Loucy (cell line): ENCODE results near the gene SLC5A12.
A peak's percentile ranks its signal among the peaks of the same experiment; 100 is the strongest.
"Not testable (repeated sequence)": the region's sequence is repeated elsewhere in the genome, so short reads cannot be mapped to it uniquely, and the experiment has no call there.

ENCODE experiments used
- H2AFZ ChIP-seq: fragments of 200-600 bp; sonication (generic); 2 replicates; pipeline ENCODE4 v1.6.0; 2016; ENCODE audit warnings: antibody characterized with exemption, mild to moderate bottlenecking, low read length, moderate library complexity
- H3F3A ChIP-seq: fragments of 200-600 bp; 2 replicates; pipeline ENCODE4 v1.6.0; 2016; ENCODE audit warnings: antibody characterized with exemption, low read depth, mild to moderate bottlenecking
- H3K27me3 ChIP-seq: fragments of 200-600 bp; sonication (generic); 2 replicates; pipeline ENCODE4 v1.6.1; 2014; ENCODE audit warnings: low read length, mild to moderate bottlenecking; ENCODE audit not compliant: insufficient read depth, poor library complexity, severe bottlenecking
- H3K36me3 ChIP-seq: fragments of 200-600 bp; sonication (generic); 2 replicates; pipeline ENCODE4 v1.6.1; 2016; ENCODE audit warnings: low read length; ENCODE audit not compliant: insufficient read depth
- H3K4me1 ChIP-seq: fragments of 200-600 bp; sonication (generic); 2 replicates; pipeline ENCODE4 v1.5.1; 2014; ENCODE audit warnings: low read length, mild to moderate bottlenecking; ENCODE audit not compliant: insufficient read depth, poor library complexity, severe bottlenecking
- H3K4me2 ChIP-seq: fragments of 200-600 bp; sonication (generic); 2 replicates; pipeline ENCODE4 v1.6.0; 2014; ENCODE audit warnings: antibody characterized with exemption, low read length, low read depth, mild to moderate bottlenecking; ENCODE audit not compliant: poor library complexity, severe bottlenecking
- H3K4me3 ChIP-seq: fragments of 200-600 bp; sonication (generic); 2 replicates; pipeline ENCODE4 v1.5.1; 2014; ENCODE audit warnings: low read length, mild to moderate bottlenecking, mixed read lengths; ENCODE audit not compliant: poor library complexity, severe bottlenecking
- H3K79me2 ChIP-seq: fragments of 200-600 bp; sonication (generic); 2 replicates; pipeline ENCODE4 v1.6.1; 2014; ENCODE audit warnings: low read length; ENCODE audit not compliant: insufficient read depth
- H3K9ac ChIP-seq: fragments of 200-600 bp; sonication (generic); 2 replicates; pipeline ENCODE4 v1.6.0; 2014; ENCODE audit warnings: mild to moderate bottlenecking, low read depth, low read length, moderate library complexity; ENCODE audit not compliant: poor library complexity, severe bottlenecking
- H3K9me2 ChIP-seq: fragments of 200-600 bp; sonication (generic); replicated peaks from 2 replicates; pipeline ENCODE4 v1.6.1; 2016; ENCODE audit warnings: low read depth, low read length, mixed read lengths
- H3K9me3 ChIP-seq: fragments of 200-600 bp; sonication (generic); 2 replicates; pipeline ENCODE4 v1.6.1; 2014; ENCODE audit warnings: mild to moderate bottlenecking, antibody characterized with exemption, low read length, low read depth; ENCODE audit not compliant: insufficient read depth
- H4K20me1 ChIP-seq: fragments of 200-600 bp; sonication (generic); 2 replicates; pipeline ENCODE4 v1.6.0; 2014; ENCODE audit warnings: antibody characterized with exemption, low read length, mild to moderate bottlenecking; ENCODE audit not compliant: insufficient read depth, poor library complexity, severe bottlenecking
- CTCF ChIP-seq: fragments of 200-600 bp; sonication (generic); conservative IDR thresholded peaks from 2 replicates; pipeline ENCODE4 v1.5.1; 2014; ENCODE audit warnings: mild to moderate bottlenecking, antibody characterized with exemption, low read length
- EZH2phosphoT487 ChIP-seq: fragments of 200-600 bp; IDR thresholded peaks from 2 replicates; pipeline ENCODE4 v1.6.1; 2018; ENCODE audit warnings: antibody characterized with exemption, mild to moderate bottlenecking, moderate library complexity, borderline replicate concordance

SLC5A12 gene

DNA sequence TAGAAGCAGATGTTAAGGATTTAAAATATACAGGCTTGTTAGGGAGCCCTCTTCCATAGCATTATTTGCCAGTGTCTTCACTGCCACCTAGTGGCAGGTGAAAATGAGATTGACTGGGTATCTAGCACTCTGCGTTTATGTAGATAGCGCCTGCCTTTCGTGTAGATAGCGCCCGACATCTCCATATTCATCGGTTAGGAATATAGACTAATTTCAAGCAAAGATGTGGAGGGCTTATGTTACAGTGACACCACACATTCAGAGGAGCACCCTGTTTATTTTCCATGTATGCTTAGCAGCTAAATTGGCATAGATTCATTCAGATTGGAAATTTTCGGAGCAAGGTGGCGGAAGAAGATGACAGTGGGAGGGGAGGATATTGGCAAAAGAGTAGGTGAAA, 72.0 kb downstream of the SLC5A12 start:
- Histone ChIP-seq H3K27me3 (no peaks in the 10 kb centered on the region), H4K20me1 (no peaks in the 10 kb centered on the region), H2AFZ (no peak overlapping the region), H3K9ac (no peak overlapping the region), H3K4me1 (no peaks in the 10 kb centered on the region), H3K9me2 (no peaks in the 10 kb centered on the region), H3K4me3 (no peak overlapping the region), H3K36me3 (no peaks in the 10 kb centered on the region), H3K4me2 (no peak overlapping the region), H3F3A (no peaks in the 10 kb centered on the region), H3K9me3 (no peaks in the 10 kb centered on the region), H3K79me2 (no peaks in the 10 kb centered on the region)
- TF ChIP-seq CTCF: peak; percentile 80
- no peak for TF ChIP-seq EZH2phosphoT487

DNA sequence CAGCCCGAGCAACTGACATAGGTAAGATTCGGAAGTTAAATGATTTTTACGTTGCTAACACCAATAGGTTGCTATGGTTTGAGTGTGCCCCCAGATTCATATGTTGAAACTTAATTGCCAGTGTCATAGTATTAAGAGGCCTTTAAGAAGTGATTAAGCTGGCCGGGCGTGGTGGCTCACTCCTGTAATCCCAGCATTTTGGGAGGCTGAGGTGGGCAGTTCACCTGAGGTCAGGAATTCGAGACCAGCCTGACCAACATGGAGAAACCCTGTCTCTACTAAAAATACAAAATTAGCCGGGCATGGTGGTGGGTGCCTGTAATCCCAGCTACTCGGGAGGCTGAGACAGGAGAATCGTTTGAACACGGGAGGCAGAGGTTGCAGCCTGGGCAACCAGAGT, 78.5 kb downstream of the SLC5A12 start:
- H3K4me2 ChIP-seq, H3K9me3 ChIP-seq, H3K4me1 ChIP-seq, H2AFZ ChIP-seq, H4K20me1 ChIP-seq, H3K9me2 ChIP-seq, H3K79me2 ChIP-seq, H3K4me3 ChIP-seq, H3K36me3 ChIP-seq, H3K9ac ChIP-seq, H3F3A ChIP-seq, H3K27me3 ChIP-seq: not testable (repeated sequence)

DNA sequence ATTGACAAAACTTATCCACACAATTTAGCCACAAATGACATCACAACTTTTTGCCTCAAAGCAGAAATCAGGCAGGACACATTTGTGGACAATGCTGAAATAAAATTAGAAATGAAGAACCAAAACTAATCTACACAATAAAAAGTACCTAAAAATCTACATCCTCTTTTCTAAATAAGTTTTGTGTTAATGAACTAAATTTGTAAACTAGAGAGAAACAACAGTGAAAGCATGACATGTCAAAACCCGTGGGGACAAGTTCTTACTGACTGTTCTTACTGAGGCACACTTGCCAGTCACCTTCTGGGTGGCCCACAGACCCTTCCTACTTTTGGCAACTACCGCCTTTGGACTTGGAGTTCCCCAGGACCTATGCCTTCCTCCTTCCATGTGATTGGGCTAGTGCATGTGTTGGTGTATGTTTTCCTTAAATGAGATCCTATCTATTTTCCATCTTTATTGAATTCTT, 89.1 kb downstream of the SLC5A12 start:
- Histone ChIP-seq H3K9ac (no peak overlapping the region), H3K9me3 (no peaks in the 10 kb centered on the region), H3K9me2 (no peaks in the 10 kb centered on the region), H3K4me1 (no peaks in the 10 kb centered on the region), H4K20me1 (no peaks in the 10 kb centered on the region), H3K4me3 (no peak overlapping the region), H3K4me2 (no peak overlapping the region), H3K79me2 (no peaks in the 10 kb centered on the region), H3F3A (no peaks in the 10 kb centered on the region), H2AFZ (no peak overlapping the region), H3K27me3 (no peaks in the 10 kb centered on the region), H3K36me3 (no peaks in the 10 kb centered on the region)
- TF ChIP-seq EZH2phosphoT487: no peak
- no peak for TF ChIP-seq CTCF

- TF ChIP-seq CTCF (no peak), EZH2phosphoT487 (no peak)
- Histone ChIP-seq H3K9me3 (no peaks in the 10 kb centered on the region), H2AFZ (no peak overlapping the region), H3K9me2 (no peaks in the 10 kb centered on the region), H3K4me2 (no peak overlapping the region), H3K36me3 (no peaks in the 10 kb centered on the region), H3K9ac (no peak overlapping the region), H3K27me3 (no peaks in the 10 kb centered on the region), H3K4me3 (no peak overlapping the region), H3K79me2 (no peaks in the 10 kb centered on the region), H3F3A (no peaks in the 10 kb centered on the region), H4K20me1 (no peaks in the 10 kb centered on the region), H3K4me1 (no peaks in the 10 kb centered on the region)
Observed at GRCh38 chr11:26626346-26626745, 95.5 kb downstream of the SLC5A12 start.
